IgD-negative memory B cell (primary cell): Measurements from ENCODE around the gene ZEB1. TPM values are rescaled to one million over a fixed set of nuclear protein-coding genes. Genes with fewer than 3 reads are reported as not detected.

Source experiments
- H3K27ac Mint-ChIP-seq, 3 donors: one replicate each; pipeline ENCODE4 v1.8.0; 2020 to 2022; ENCODE audit warnings: mild to moderate bottlenecking in 3 of 3, mixed read lengths in 3 of 3, moderate library complexity in 1 of 3
- H3K27me3 Mint-ChIP-seq: one replicate; pipeline ENCODE4 v1.8.0; 2021; ENCODE audit warnings: mixed read lengths
- H3K36me3 Mint-ChIP-seq: one replicate; pipeline ENCODE4 v1.8.0; 2020; ENCODE audit warnings: mild to moderate bottlenecking, mixed read lengths
- H3K4me1 Mint-ChIP-seq, 3 donors: one replicate each; pipeline ENCODE4 v1.8.0; 2020 to 2022; ENCODE audit warnings: mixed read lengths in 3 of 3, mild to moderate bottlenecking in 1 of 3
- H3K4me3 Mint-ChIP-seq, 4 donors: one replicate each; pipeline ENCODE4 v1.8.0; 2020 to 2022; ENCODE audit warnings: mild to moderate bottlenecking in 4 of 4, mixed read lengths in 4 of 4, moderate library complexity in 3 of 4
- H3K9me3 Mint-ChIP-seq, 3 donors: one replicate each; pipeline ENCODE4 v1.8.0; 2020 to 2021; ENCODE audit warnings: mixed read lengths in 3 of 3, mild to moderate bottlenecking in 1 of 3
- polyA plus RNA-seq: library from polyadenylated mRNA; unstranded; fragments of 300-500 nt; fragmentation: Illumina TruSeq; gene quantifications from one replicate; pipeline ENCODE4 v1.2.3, GENCODE V29; 2021

ZEB1 gene
- polyA plus RNA-seq, 1 donor from 2014 or later, result 32.2 TPM

GRCh38 chr10:31508234-31508633, 189.2 kb downstream of the ZEB1 start:
- H3K9me3 Mint-ChIP-seq, result peaks cover 17 to 40% (median 31%) of the 10 kb centered on the region in 3 donors

GRCh38 chr10:31508882-31509281, 189.9 kb downstream of the ZEB1 start:
- Mint-ChIP-seq H3K27me3 (no peaks in the 10 kb centered on the region), H3K27ac (no peak overlapping the region), H3K4me3 (no peak overlapping the region), H3K4me1 (peaks cover 0 to 8% (median 0%) of the 10 kb centered on the region in 3 donors), H3K36me3 (peaks cover 36% of the 10 kb centered on the region), H3K9me3 (peaks cover 15 to 34% (median 26%) of the 10 kb centered on the region in 3 donors)

More at GRCh38 chr10:31508234-31508633, 189.2 kb downstream of the ZEB1 start:
- peak overlapping the region in 1 of 4 donors; percentile 27 for H3K4me3 Mint-ChIP-seq
- no peaks in the 10 kb centered on the region for H3K27me3 Mint-ChIP-seq
- peak overlapping the region in 1 of 3 donors; percentile 60 for H3K27ac Mint-ChIP-seq
- peaks cover 0 to 8% (median 0%) of the 10 kb centered on the region in 3 donors for H3K4me1 Mint-ChIP-seq
- peaks cover 42% of the 10 kb centered on the region for H3K36me3 Mint-ChIP-seq

- peaks cover 9 to 23% (median 16%) of the 10 kb centered on the region in 3 donors for H3K9me3 Mint-ChIP-seq
- H3K27me3 Mint-ChIP-seq, result no peaks in the 10 kb centered on the region
- H3K27ac Mint-ChIP-seq, result no peak overlapping the region
- H3K36me3 Mint-ChIP-seq, result peaks cover 28% of the 10 kb centered on the region
- H3K4me3 Mint-ChIP-seq, result no peak overlapping the region
- H3K4me1 Mint-ChIP-seq, result peaks cover 0 to 6% (median 0%) of the 10 kb centered on the region in 3 donors
Observed at GRCh38 chr10:31509989-31510388, 191.0 kb downstream of the ZEB1 start.

GRCh38 chr10:31515116-31515515, 196.1 kb downstream of the ZEB1 start:
- H3K9me3 Mint-ChIP-seq, result peaks cover 0 to 2% (median 0%) of the 10 kb centered on the region in 3 donors
- H3K4me3 Mint-ChIP-seq, result no peak overlapping the region
- peaks cover 22% of the 10 kb centered on the region for H3K36me3 Mint-ChIP-seq
- no peaks in the 10 kb centered on the region for H3K27me3 Mint-ChIP-seq
- peaks cover 0 to 3% (median 0%) of the 10 kb centered on the region in 3 donors for H3K4me1 Mint-ChIP-seq
- no peak overlapping the region for H3K27ac Mint-ChIP-seq

GRCh38 chr10:31515819-31516402, 196.9 kb downstream of the ZEB1 start:
- H3K4me3 Mint-ChIP-seq, result no peak overlapping the region
- no peaks in the 10 kb centered on the region for H3K27me3 Mint-ChIP-seq
- H3K36me3 Mint-ChIP-seq, result peaks cover 22% of the 10 kb centered on the region
- H3K27ac Mint-ChIP-seq, result no peak overlapping the region
- peaks cover 0 to 3% (median 0%) of the 10 kb centered on the region in 3 donors for H3K4me1 Mint-ChIP-seq
- no peaks in the 10 kb centered on the region for H3K9me3 Mint-ChIP-seq

- no peak overlapping the region for H3K4me3 Mint-ChIP-seq
- H3K27me3 Mint-ChIP-seq, result no peaks in the 10 kb centered on the region
- no peaks in the 10 kb centered on the region for H3K9me3 Mint-ChIP-seq
- H3K27ac Mint-ChIP-seq, result no peak overlapping the region
- no peaks in the 10 kb centered on the region for H3K4me1 Mint-ChIP-seq
- peaks cover 32% of the 10 kb centered on the region for H3K36me3 Mint-ChIP-seq
Observed at GRCh38 chr10:31520986-31521831, 202.2 kb downstream of the ZEB1 start.

GRCh38 chr10:31522820-31523219, 203.8 kb downstream of the ZEB1 start:
- H3K27me3 Mint-ChIP-seq, result no peaks in the 10 kb centered on the region
- H3K36me3 Mint-ChIP-seq, result peaks cover 30% of the 10 kb centered on the region
- no peaks in the 10 kb centered on the region for H3K4me1 Mint-ChIP-seq
- H3K9me3 Mint-ChIP-seq, result peaks cover 0 to 2% (median 0%) of the 10 kb centered on the region in 3 donors
- H3K27ac Mint-ChIP-seq, result no peak overlapping the region
- no peak overlapping the region for H3K4me3 Mint-ChIP-seq

GRCh38 chr10:31524460-31524859, 205.4 kb downstream of the ZEB1 start:
- peaks cover 28% of the 10 kb centered on the region for H3K36me3 Mint-ChIP-seq
- no peaks in the 10 kb centered on the region for H3K27me3 Mint-ChIP-seq
- H3K4me1 Mint-ChIP-seq, result no peaks in the 10 kb centered on the region
- no peak overlapping the region for H3K27ac Mint-ChIP-seq
- no peak overlapping the region for H3K4me3 Mint-ChIP-seq
- peaks cover 0 to 2% (median 0%) of the 10 kb centered on the region in 3 donors for H3K9me3 Mint-ChIP-seq

GRCh38 chr10:31526178-31526577, 207.2 kb downstream of the ZEB1 start:
- H3K9me3 Mint-ChIP-seq, result peaks cover 0 to 2% (median 0%) of the 10 kb centered on the region in 3 donors
- H3K36me3 Mint-ChIP-seq, result peaks cover 17% of the 10 kb centered on the region
- no peak overlapping the region for H3K27ac Mint-ChIP-seq

GRCh38 chr10:31526681-31527080, 207.7 kb downstream of the ZEB1 start:
- H3K36me3 Mint-ChIP-seq, result peaks cover 13% of the 10 kb centered on the region
- peaks cover 0 to 5% (median 0%) of the 10 kb centered on the region in 3 donors for H3K4me1 Mint-ChIP-seq
- no peaks in the 10 kb centered on the region for H3K27me3 Mint-ChIP-seq
- H3K4me3 Mint-ChIP-seq, result no peak overlapping the region
- H3K9me3 Mint-ChIP-seq, result peaks cover 0 to 2% (median 0%) of the 10 kb centered on the region in 3 donors
- H3K27ac Mint-ChIP-seq, result peak overlapping the region in 1 of 3 donors; percentile 6

More at GRCh38 chr10:31526178-31526577, 207.2 kb downstream of the ZEB1 start:
- peaks cover 0 to 5% (median 0%) of the 10 kb centered on the region in 3 donors for H3K4me1 Mint-ChIP-seq
- no peak overlapping the region for H3K4me3 Mint-ChIP-seq
- no peaks in the 10 kb centered on the region for H3K27me3 Mint-ChIP-seq

GRCh38 chr10:31528831-31529230, 209.8 kb downstream of the ZEB1 start:
- Mint-ChIP-seq H3K27me3 (no peaks in the 10 kb centered on the region), H3K9me3 (peaks cover 2 to 3% (median 3%) of the 10 kb centered on the region in 3 donors), H3K4me1 (peaks cover 0 to 5% (median 0%) of the 10 kb centered on the region in 3 donors), H3K4me3 (no peak overlapping the region), H3K27ac (no peak overlapping the region), H3K36me3 (peaks cover 10% of the 10 kb centered on the region)

- no peak overlapping the region for H3K27ac Mint-ChIP-seq
- H3K4me3 Mint-ChIP-seq, result no peak overlapping the region
- H3K36me3 Mint-ChIP-seq, result peaks cover 2% of the 10 kb centered on the region
- peaks cover 0 to 2% (median 0%) of the 10 kb centered on the region in 3 donors for H3K4me1 Mint-ChIP-seq
- H3K27me3 Mint-ChIP-seq, result peaks cover under 1% of the 10 kb centered on the region
- H3K9me3 Mint-ChIP-seq, result peaks cover 4 to 11% (median 6%) of the 10 kb centered on the region in 3 donors
Observed at GRCh38 chr10:31536302-31536701, 217.3 kb downstream of the ZEB1 start.

- H3K36me3 Mint-ChIP-seq, result peaks cover 5% of the 10 kb centered on the region
- H3K27me3 Mint-ChIP-seq, result peaks cover 1% of the 10 kb centered on the region
- H3K4me1 Mint-ChIP-seq, result no peaks in the 10 kb centered on the region
- H3K27ac Mint-ChIP-seq, result no peak overlapping the region
- H3K9me3 Mint-ChIP-seq, result peaks cover 5 to 10% (median 9%) of the 10 kb centered on the region in 3 donors
- no peak overlapping the region for H3K4me3 Mint-ChIP-seq
Observed at GRCh38 chr10:31549896-31550295, 230.9 kb downstream of the ZEB1 start.

- peaks cover 10 to 26% (median 25%) of the 10 kb centered on the region in 3 donors for H3K9me3 Mint-ChIP-seq
- H3K27ac Mint-ChIP-seq, result no peak overlapping the region
- no peaks in the 10 kb centered on the region for H3K4me1 Mint-ChIP-seq
- no peaks in the 10 kb centered on the region for H3K27me3 Mint-ChIP-seq
- no peak overlapping the region for H3K4me3 Mint-ChIP-seq
- H3K36me3 Mint-ChIP-seq, result peaks cover 5% of the 10 kb centered on the region
Observed at GRCh38 chr10:31554556-31554955, 235.5 kb downstream of the ZEB1 start.

GRCh38 chr10:31557854-31558253, 238.8 kb downstream of the ZEB1 start:
- peaks cover 2% of the 10 kb centered on the region for H3K36me3 Mint-ChIP-seq
- H3K9me3 Mint-ChIP-seq, result peaks cover 11 to 35% (median 20%) of the 10 kb centered on the region in 3 donors
- no peaks in the 10 kb centered on the region for H3K27me3 Mint-ChIP-seq
- H3K4me3 Mint-ChIP-seq, result no peak overlapping the region
- no peaks in the 10 kb centered on the region for H3K4me1 Mint-ChIP-seq
- H3K27ac Mint-ChIP-seq, result peak overlapping the region in 1 of 3 donors; percentile 61
